Retina (tissue), 1 donor: ENCODE data around the gene RNU11.
"Not testable (repeated sequence)": the region's sequence is repeated elsewhere in the genome, so short reads cannot be mapped to it uniquely, and the experiment has no call there.

Experiments used
- DNase-seq: peaks from one replicate; pipeline ENCODE4 v3.0.0-alpha.2; 2016

Gene RNU11

GRCh38 chr1:28648474-28649198 lies at the start of gene RNU11:
Gene RNU11, plus strand, starts transcription at chr1:28648600.
- peak; percentile 99 for DNase-seq

GRCh38 chr1:28601696-28602095 lies 46.7 kb upstream of the RNU11 start:
- DNase-seq, result no peak

GRCh38 chr1:28602536-28603439 lies 45.6 kb upstream of the RNU11 start:
- peak; percentile 55 for DNase-seq

- no peak for DNase-seq
These were observed 44.0 kb upstream of the RNU11 start for GRCh38 chr1:28604411-28604810.

GRCh38 chr1:28604962-28605361 lies 43.4 kb upstream of the RNU11 start:
- DNase-seq, result no peak

- DNase-seq, result no peak
These were observed 41.6 kb upstream of the RNU11 start for GRCh38 chr1:28606771-28607170.

- no peak for DNase-seq
These were observed 35.2 kb upstream of the RNU11 start for GRCh38 chr1:28613175-28613574.

- no peak for DNase-seq
These were observed 16.7 kb upstream of the RNU11 start for GRCh38 chr1:28631713-28632112.

- DNase-seq, result no peak
These were observed 15.8 kb upstream of the RNU11 start for GRCh38 chr1:28632560-28632959.

GRCh38 chr1:28640766-28641165 lies 7.6 kb upstream of the RNU11 start:
- no peak for DNase-seq

- no peak for DNase-seq
These were observed 6.1 kb upstream of the RNU11 start for GRCh38 chr1:28642056-28642846.

- peak; percentile 99 for DNase-seq
These were observed 5.4 kb upstream of the RNU11 start, which contains the start of gene TAF12 for GRCh38 chr1:28642847-28643635. Gene TAF12, minus strand, starts transcription at chr1:28643067. Its CDS starts 20,986 bp downstream, at chr1:28622081.

GRCh38 chr1:28644494-28644893 lies 3.9 kb upstream of the RNU11 start:
- no peak for DNase-seq

GRCh38 chr1:28645406-28645805 lies 3.0 kb upstream of the RNU11 start:
- DNase-seq, result not testable (repeated sequence)

- DNase-seq, result no peak
These were observed 2.4 kb upstream of the RNU11 start for GRCh38 chr1:28646040-28646439.

GRCh38 chr1:28648008-28648473 lies 359 bp upstream of the RNU11 start:
- peak; percentile 99 for DNase-seq

GRCh38 chr1:28653063-28653462 lies 4.7 kb downstream of the RNU11 start:
- not testable (repeated sequence) for DNase-seq

GRCh38 chr1:28653870-28654269 lies 5.5 kb downstream of the RNU11 start:
- DNase-seq, result not testable (repeated sequence)

GRCh38 chr1:28655448-28656311 lies 7.3 kb downstream of the RNU11 start:
- not testable (repeated sequence) for DNase-seq

GRCh38 chr1:28656335-28656734 lies 7.9 kb downstream of the RNU11 start:
- DNase-seq, result no peak

- no peak for DNase-seq
These were observed 15.6 kb downstream of the RNU11 start for GRCh38 chr1:28663871-28664470.
